ENCODE data around the gene PRM3. TPM values are rescaled to one million over a fixed set of nuclear protein-coding genes. Genes with fewer than 3 reads are reported as not detected.

PRM3 gene
- polyA plus RNA-seq, 2 of the 4 experiments (the other 2 are of a cell fraction): not detected

DNA sequence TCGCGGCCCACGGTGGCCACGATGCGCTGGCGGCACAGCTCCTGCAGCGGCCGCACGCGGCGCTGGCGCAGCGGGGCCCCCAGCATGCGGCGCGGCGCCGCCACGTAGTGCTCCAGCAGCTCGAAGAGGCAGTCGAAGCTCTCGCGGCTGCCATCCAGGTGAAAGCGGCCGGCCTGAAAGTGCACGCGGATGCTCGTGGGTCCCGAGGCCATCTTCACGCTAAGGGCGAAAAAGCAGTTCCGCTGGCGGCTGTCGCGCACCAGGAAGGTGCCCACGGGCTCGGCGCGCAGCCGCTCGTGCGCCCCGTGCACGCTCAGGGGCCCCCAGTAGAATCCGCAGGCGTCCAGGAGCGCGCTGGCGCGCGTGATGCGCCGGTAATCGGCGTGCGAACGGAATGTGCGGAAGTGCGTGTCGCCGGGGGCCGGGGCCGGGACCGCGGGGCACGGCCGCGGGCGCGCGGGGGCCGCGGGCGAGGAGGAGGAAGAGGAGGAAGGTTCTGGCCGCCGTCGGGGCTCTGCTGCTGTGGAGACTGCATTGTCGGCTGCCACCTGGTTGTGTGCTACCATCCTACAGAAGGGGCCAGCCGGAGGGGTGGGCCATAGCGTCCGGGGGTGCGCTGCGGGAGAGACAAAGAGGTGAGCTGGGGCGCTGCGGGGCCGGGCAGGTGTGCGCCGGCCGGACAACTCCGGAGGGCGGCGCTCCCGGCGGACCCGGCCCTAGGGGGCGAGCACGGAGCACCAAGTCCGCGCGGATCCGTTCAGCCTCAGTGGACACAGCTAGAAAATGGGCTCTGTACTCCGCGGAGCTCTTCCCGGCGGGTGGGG lies 18.3 kb downstream of the PRM3 start:
- DNase-seq (ENCODE audit: low read depth in 1 of 2, low spot score in 1 of 2) (peak; percentile 49 to 63), ATAC-seq (peak; percentile 28 to 31), FAIRE-seq (no peak)

GRCh38 chr16:11253995-11254912 lies 19.2 kb downstream of the PRM3 start:
- Histone ChIP-seq H3K4me1 (0 out of 3 replicates have a peak, but pooled peaks cover 5% of the 10 kb centered on the region), H3K4me3 (peak overlapping the region; percentile 81), H3K27ac (peak overlapping the region in 1 of 2 experiments; percentile 95; a peak in 1 of 6 replicates), H3K9me3 (no peaks in the 10 kb centered on the region), H3K4me2 (peak overlapping the region; percentile 100)
- FAIRE-seq: no peak
- ATAC-seq: no peak
- CTCF ChIA-PET: interaction anchor here (0.6 to 12.3 kb wide), 23 partner anchors 12 to 1909 kb away, joined by 3 to 364 read pairs (median 6); partner anchors contain the start of genes PRM3 and TNP2
- 71% methylated on average over 27 of the region's 29 CpGs for WGBS (ENCODE audit: missing lambda C conversion rate)
- POLR2A ChIA-PET: interaction anchor here (1.0 kb wide), 1 partner anchor 46 kb away, joined by 3 read pairs; no protein-coding TSS in a partner anchor
- no peak for DNase-seq (ENCODE audit: low read depth in 1 of 2, low spot score in 1 of 2)
- TF ChIP-seq POLR2AphosphoS2 (conservative IDR thresholded peaks at IDR 0.05; ENCODE audit: low read length) (no peak), CBX2 (IDR thresholded peaks at IDR 0.05; ENCODE audit: borderline replicate concordance, low read depth) (no peak), E2F6 (IDR thresholded peaks at IDR 0.05; ENCODE audit: borderline replicate concordance, low read depth) (no peak), GATA3 (IDR thresholded peaks at IDR 0.05; ENCODE audit: borderline replicate concordance) (no peak), USF2 (IDR thresholded peaks at IDR 0.05) (no peak), EHF (CRISPR knock-in tag; IDR thresholded peaks at IDR 0.05) (no peak), FOSL2 (IDR thresholded peaks at IDR 0.05) (no peak), FOSL2 (CRISPR knock-in tag; IDR thresholded peaks at IDR 0.05) (no peak), KDM1A (IDR thresholded peaks at IDR 0.05; ENCODE audit: low read depth) (no peak), TP53 (CRISPR knock-in tag; IDR thresholded peaks at IDR 0.05) (no peak), JUN (IDR thresholded peaks at IDR 0.05) (no peak), HOXA7 (CRISPR knock-in tag; IDR thresholded peaks at IDR 0.05) (no peak), HOXB5 (CRISPR knock-in tag; IDR thresholded peaks at IDR 0.05) (no peak), CBX8 (IDR thresholded peaks at IDR 0.05) (no peak), ZNF302 (CRISPR knock-in tag; IDR thresholded peaks at IDR 0.05) (no peak)
- TF ChIP-seq, protein P1, sequence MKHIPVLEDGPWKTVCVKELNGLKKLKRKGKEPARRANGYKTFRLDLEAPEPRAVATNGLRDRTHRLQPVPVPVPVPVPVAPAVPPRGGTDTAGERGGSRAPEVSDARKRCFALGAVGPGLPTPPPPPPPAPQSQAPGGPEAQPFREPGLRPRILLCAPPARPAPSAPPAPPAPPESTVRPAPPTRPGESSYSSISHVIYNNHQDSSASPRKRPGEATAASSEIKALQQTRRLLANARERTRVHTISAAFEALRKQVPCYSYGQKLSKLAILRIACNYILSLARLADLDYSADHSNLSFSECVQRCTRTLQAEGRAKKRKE (CRISPR knock-in tag; IDR thresholded peaks at IDR 0.05; ENCODE audit: low read depth): no peak
- TF ChIP-seq, protein P2, sequence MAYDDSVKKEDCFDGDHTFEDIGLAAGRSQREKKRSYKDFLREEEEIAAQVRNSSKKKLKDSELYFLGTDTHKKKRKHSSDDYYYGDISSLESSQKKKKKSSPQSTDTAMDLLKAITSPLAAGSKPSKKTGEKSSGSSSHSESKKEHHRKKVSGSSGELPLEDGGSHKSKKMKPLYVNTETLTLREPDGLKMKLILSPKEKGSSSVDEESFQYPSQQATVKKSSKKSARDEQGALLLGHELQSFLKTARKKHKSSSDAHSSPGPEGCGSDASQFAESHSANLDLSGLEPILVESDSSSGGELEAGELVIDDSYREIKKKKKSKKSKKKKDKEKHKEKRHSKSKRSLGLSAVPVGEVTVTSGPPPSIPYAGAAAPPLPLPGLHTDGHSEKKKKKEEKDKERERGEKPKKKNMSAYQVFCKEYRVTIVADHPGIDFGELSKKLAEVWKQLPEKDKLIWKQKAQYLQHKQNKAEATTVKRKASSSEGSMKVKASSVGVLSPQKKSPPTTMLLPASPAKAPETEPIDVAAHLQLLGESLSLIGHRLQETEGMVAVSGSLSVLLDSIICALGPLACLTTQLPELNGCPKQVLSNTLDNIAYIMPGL (CRISPR knock-in tag; IDR thresholded peaks at IDR 0.05; ENCODE audit: borderline replicate concordance): no peak
- TF ChIP-seq, protein P3, sequence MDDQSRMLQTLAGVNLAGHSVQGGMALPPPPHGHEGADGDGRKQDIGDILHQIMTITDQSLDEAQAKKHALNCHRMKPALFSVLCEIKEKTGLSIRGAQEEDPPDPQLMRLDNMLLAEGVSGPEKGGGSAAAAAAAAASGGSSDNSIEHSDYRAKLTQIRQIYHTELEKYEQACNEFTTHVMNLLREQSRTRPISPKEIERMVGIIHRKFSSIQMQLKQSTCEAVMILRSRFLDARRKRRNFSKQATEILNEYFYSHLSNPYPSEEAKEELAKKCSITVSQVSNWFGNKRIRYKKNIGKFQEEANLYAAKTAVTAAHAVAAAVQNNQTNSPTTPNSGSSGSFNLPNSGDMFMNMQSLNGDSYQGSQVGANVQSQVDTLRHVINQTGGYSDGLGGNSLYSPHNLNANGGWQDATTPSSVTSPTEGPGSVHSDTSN (IDR thresholded peaks at IDR 0.05): no peak

More for the DNA sequence above, 18.3 kb downstream of the PRM3 start:
- Histone ChIP-seq H3K9me3 (no peaks in the 10 kb centered on the region), H3K4me3 (peak overlapping the region; percentile 81), H3K4me1 (0 out of 3 replicates have a peak, but pooled peaks cover 5% of the 10 kb centered on the region), H3K4me2 (peak overlapping the region; percentile 100), H3K27ac (peak overlapping the region; percentile 94 to 95; a peak in 5 of 6 replicates)
- TF ChIP-seq, protein P4, sequence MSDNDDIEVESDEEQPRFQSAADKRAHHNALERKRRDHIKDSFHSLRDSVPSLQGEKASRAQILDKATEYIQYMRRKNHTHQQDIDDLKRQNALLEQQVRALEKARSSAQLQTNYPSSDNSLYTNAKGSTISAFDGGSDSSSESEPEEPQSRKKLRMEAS (IDR thresholded peaks at IDR 0.05): peak; percentile 96
- TF ChIP-seq FOSB (CRISPR knock-in tag; IDR thresholded peaks at IDR 0.05) (no peak), RNF2 (IDR thresholded peaks at IDR 0.05; ENCODE audit: borderline replicate concordance, low read depth) (0 out of 2 replicates have a peak, but pooled peaks have one; percentile 73), MAZ (IDR thresholded peaks at IDR 0.05; ENCODE audit: borderline replicate concordance, low read depth, low read length) (no peak), MAFK (IDR thresholded peaks at IDR 0.05; ENCODE audit: partially characterized antibody) (no peak), RAD21 (conservative IDR thresholded peaks at IDR 0.05 in 1 of 2, IDR thresholded peaks at IDR 0.05 in 1 of 2) (0 out of 5 replicates have a peak, but pooled peaks of 1 of the 2 experiments have one; percentile 17), NFE2L2 (conservative IDR thresholded peaks at IDR 0.05; ENCODE audit: low read length) (no peak), E2F6 (IDR thresholded peaks at IDR 0.05; ENCODE audit: borderline replicate concordance, low read depth) (peak; percentile 96), JUNB (IDR thresholded peaks at IDR 0.05) (no peak), GATA3 (IDR thresholded peaks at IDR 0.05; ENCODE audit: borderline replicate concordance) (no peak)
- TF ChIP-seq, protein P3 (IDR thresholded peaks at IDR 0.05): no peak
- WGBS (ENCODE audit: missing lambda C conversion rate): 0% methylated on average over 17 of the region's 105 CpGs
- POLR2A ChIA-PET: interaction anchor here (0.6 to 2.7 kb wide), 36 partner anchors 9 to 562 kb away, joined by 3 to 30 read pairs (median 4); partner anchors contain the start of gene RMI2
- CTCF ChIA-PET: interaction anchor here (0.6 to 12.3 kb wide), 55 partner anchors 8 to 311 kb away, joined by 3 to 364 read pairs (median 6); partner anchors contain the start of genes CLEC16A, PRM3, RMI2 and TNP2

Measured in A549 (cell line).